ENCODE data around the gene CEP19. TPM values are rescaled to one million over a fixed set of nuclear protein-coding genes. Genes with fewer than 3 reads are reported as not detected.

Gene CEP19, protein sequence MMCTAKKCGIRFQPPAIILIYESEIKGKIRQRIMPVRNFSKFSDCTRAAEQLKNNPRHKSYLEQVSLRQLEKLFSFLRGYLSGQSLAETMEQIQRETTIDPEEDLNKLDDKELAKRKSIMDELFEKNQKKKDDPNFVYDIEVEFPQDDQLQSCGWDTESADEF
- 5.6 TPM for total RNA-seq

DNA sequence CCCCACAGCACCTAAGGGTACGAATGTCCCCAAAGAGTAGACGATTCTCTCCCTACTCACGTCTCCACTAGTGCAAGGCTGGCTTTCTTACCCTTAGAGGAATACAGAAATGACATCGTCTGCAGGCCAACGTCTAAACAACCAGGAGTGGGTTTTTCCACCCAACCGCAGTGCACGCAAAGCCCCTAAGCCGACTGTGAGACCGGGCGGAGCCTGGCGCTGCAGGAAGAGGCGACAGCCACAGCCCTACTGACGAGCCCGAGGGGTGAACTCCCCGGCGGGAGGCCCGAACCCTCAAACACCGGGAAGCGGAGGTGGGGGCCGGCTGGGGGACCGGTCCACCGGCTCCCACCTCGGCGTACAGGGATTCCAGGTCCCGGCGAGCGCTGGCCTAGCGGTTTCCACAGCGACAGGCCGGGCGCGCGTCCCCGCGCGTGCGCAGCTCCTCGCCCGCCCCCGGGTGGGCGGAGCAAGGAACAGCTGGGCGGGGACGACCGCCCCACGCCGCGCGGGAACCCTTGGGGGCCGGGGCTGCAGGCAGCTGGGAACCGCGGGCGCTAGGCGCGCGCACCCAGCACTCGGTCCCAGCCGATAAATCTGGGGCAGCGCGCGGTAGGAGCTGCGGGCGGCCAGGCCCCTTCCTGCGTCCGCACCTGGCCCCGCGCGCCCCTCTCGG lies at the start of gene CEP19, which contains the start of gene PIGX:
Gene CEP19, minus strand, starts transcription at position 413 of the 676 bp plus-strand sequence. CDS start 3,593 bp downstream, outside the sequence.
Gene PIGX, plus strand, starts transcription at position 540 of the 676 bp plus-strand sequence.

GRCh38 chr3:196739671-196740480 lies 27.8 kb upstream of the CEP19 start, which contains the start of gene PAK2:
PAK2 (plus strand) TSS chr3:196739857; CDS start chr3:196782647, 42,790 bp downstream.

Small RNA genes lying within 50 kb of the gene (small RNA-seq; reads per million reads assigned to genes)
- gene RNU4-89P (ENCODE audit: low replicate concordance) = not detected
- gene RNU6-646P (ENCODE audit: low replicate concordance) = not detected

Other genes starting within 250 kb of the CEP19 start
- gene RNF168, start 208.5 kb downstream of the CEP19 start, total RNA-seq = 23.5 TPM
- gene SMCO1, start 196.9 kb downstream of the CEP19 start, total RNA-seq = not detected
- gene WDR53, start 143.7 kb downstream of the CEP19 start, total RNA-seq = 5.3 TPM
- gene FBXO45, start 143.6 kb downstream of the CEP19 start, total RNA-seq = 37.2 TPM
- 1.6 TPM for gene NRROS, start 72.6 kb downstream of the CEP19 start, total RNA-seq
- 42.3 TPM for gene PIGX, start 127 bp upstream of the CEP19 start, total RNA-seq
- 90.1 TPM for gene PAK2, start 27.6 kb upstream of the CEP19 start, total RNA-seq
- gene SENP5, start 155.7 kb upstream of the CEP19 start, total RNA-seq = 77.3 TPM
- gene NCBP2, start 230.3 kb upstream of the CEP19 start, total RNA-seq = 84.2 TPM

Data from parietal lobe (tissue), 2 donors.